ENCODE results near the gene SPDYC.

DNA sequence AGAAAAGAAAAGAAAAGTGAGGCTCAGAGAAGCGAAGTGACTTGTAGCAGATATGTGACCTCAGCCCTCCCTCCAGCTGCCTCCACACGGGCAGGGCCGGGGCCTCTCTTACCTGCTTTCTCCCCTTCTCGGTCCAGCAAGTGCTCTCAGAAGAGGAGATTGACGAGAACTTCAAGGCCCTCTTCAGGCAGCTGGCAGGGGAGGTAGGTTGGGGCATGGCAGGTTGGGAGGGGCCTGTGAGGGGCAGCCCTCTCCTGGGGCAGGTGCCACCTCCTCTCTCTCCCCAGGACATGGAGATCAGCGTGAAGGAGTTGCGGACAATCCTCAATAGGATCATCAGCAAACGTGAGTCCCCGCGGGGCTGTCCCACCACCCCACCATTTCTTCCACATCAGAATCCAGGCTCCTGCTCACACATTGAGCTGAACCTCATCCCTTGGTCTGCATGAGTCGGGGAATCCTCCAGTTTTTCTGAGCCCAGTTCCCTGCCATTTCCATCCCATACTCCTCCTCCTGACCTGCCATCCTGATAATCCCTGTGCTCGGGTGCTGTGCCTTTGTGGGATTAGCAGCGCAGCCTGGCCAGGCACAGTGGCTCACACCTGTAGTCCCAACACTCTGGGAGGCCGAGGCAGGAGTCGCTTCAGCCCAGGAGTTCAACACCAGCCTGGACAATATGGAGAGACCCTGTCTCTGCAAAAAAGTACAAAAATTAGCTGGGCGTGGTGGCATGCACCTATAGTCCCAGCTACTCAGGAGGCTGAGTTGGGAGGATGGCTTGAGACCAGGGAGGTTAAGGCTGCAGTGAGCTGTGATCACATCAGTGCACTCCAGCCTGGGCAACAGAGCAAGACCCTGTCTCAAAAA is 38.1 kb downstream of the SPDYC start:
- TF ChIP-seq DNMT1 (CRISPR knock-in tag; IDR thresholded peaks at IDR 0.05) (no peak), ZNF501 (CRISPR knock-in tag; IDR thresholded peaks at IDR 0.05) (no peak), KLF13 (CRISPR knock-in tag; IDR thresholded peaks at IDR 0.05) (no peak), YY1 (IDR thresholded peaks at IDR 0.05; ENCODE audit: insufficient read depth, insufficient replicate concordance, low read depth, low read length) (no peak), HIVEP1 (CRISPR knock-in tag; IDR thresholded peaks at IDR 0.05) (no peak), SETDB1 (CRISPR knock-in tag; IDR thresholded peaks at IDR 0.05; ENCODE audit: borderline replicate concordance) (no peak), ESRRA (CRISPR knock-in tag; IDR thresholded peaks at IDR 0.05; ENCODE audit: low read depth) (no peak), ZSCAN9 (CRISPR knock-in tag; IDR thresholded peaks at IDR 0.05; ENCODE audit: borderline replicate concordance) (no peak), PHF21A (CRISPR knock-in tag; IDR thresholded peaks at IDR 0.05) (no peak), SMC3 (IDR thresholded peaks at IDR 0.05; ENCODE audit: low read length) (no peak)
- TF ChIP-seq, protein P1, sequence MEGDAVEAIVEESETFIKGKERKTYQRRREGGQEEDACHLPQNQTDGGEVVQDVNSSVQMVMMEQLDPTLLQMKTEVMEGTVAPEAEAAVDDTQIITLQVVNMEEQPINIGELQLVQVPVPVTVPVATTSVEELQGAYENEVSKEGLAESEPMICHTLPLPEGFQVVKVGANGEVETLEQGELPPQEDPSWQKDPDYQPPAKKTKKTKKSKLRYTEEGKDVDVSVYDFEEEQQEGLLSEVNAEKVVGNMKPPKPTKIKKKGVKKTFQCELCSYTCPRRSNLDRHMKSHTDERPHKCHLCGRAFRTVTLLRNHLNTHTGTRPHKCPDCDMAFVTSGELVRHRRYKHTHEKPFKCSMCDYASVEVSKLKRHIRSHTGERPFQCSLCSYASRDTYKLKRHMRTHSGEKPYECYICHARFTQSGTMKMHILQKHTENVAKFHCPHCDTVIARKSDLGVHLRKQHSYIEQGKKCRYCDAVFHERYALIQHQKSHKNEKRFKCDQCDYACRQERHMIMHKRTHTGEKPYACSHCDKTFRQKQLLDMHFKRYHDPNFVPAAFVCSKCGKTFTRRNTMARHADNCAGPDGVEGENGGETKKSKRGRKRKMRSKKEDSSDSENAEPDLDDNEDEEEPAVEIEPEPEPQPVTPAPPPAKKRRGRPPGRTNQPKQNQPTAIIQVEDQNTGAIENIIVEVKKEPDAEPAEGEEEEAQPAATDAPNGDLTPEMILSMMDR (CRISPR knock-in tag; IDR thresholded peaks at IDR 0.05), result no peak
- TF ChIP-seq, protein P2, sequence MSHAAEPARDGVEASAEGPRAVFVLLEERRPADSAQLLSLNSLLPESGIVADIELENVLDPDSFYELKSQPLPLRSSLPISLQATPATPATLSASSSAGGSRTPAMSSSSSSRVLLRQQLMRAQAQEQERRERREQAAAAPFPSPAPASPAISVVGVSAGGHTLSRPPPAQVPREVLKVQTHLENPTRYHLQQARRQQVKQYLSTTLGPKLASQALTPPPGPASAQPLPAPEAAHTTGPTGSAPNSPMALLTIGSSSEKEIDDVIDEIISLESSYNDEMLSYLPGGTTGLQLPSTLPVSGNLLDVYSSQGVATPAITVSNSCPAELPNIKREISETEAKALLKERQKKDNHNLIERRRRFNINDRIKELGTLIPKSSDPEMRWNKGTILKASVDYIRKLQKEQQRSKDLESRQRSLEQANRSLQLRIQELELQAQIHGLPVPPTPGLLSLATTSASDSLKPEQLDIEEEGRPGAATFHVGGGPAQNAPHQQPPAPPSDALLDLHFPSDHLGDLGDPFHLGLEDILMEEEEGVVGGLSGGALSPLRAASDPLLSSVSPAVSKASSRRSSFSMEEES (CRISPR knock-in tag; IDR thresholded peaks at IDR 0.05), result no peak
- TF ChIP-seq, protein P3, sequence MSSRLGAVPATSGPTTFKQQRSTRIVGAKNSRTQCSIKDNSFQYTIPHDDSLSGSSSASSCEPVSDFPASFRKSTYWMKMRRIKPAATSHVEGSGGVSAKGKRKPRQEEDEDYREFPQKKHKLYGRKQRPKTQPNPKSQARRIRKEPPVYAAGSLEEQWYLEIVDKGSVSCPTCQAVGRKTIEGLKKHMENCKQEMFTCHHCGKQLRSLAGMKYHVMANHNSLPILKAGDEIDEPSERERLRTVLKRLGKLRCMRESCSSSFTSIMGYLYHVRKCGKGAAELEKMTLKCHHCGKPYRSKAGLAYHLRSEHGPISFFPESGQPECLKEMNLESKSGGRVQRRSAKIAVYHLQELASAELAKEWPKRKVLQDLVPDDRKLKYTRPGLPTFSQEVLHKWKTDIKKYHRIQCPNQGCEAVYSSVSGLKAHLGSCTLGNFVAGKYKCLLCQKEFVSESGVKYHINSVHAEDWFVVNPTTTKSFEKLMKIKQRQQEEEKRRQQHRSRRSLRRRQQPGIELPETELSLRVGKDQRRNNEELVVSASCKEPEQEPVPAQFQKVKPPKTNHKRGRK (CRISPR knock-in tag; IDR thresholded peaks at IDR 0.05), result no peak
- TF ChIP-seq, protein P4, sequence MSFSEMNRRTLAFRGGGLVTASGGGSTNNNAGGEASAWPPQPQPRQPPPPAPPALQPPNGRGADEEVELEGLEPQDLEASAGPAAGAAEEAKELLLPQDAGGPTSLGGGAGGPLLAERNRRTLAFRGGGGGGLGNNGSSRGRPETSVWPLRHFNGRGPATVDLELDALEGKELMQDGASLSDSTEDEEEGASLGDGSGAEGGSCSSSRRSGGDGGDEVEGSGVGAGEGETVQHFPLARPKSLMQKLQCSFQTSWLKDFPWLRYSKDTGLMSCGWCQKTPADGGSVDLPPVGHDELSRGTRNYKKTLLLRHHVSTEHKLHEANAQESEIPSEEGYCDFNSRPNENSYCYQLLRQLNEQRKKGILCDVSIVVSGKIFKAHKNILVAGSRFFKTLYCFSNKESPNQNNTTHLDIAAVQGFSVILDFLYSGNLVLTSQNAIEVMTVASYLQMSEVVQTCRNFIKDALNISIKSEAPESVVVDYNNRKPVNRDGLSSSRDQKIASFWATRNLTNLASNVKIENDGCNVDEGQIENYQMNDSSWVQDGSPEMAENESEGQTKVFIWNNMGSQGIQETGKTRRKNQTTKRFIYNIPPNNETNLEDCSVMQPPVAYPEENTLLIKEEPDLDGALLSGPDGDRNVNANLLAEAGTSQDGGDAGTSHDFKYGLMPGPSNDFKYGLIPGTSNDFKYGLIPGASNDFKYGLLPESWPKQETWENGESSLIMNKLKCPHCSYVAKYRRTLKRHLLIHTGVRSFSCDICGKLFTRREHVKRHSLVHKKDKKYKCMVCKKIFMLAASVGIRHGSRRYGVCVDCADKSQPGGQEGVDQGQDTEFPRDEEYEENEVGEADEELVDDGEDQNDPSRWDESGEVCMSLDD (CRISPR knock-in tag; IDR thresholded peaks at IDR 0.05; ENCODE audit: borderline replicate concordance), result no peak

All from HepG2 (cell line).